ENCODE measurements around the gene SPOCK2. TPM values are rescaled to one million over a fixed set of nuclear protein-coding genes. Genes with fewer than 3 reads are reported as not detected.

Gene SPOCK2
- total and polyA plus RNA-seq, 2 of the 13 experiments (the other 11 are each of a cell fraction or from before 2014, with no cell fraction given) = 8.6 to 30.6 TPM

GRCh38 chr10:72086466-72087391, 1.6 kb downstream of the SPOCK2 start (continued):
- TF ChIP-seq FOXO4 (CRISPR knock-in tag; conservative IDR thresholded peaks at IDR 0.05) (no peak), SPEN (CRISPR knock-in tag; IDR thresholded peaks at IDR 0.05; ENCODE audit: low read depth) (no peak; the same call in 1 of the 2 replicates), RNF2 (conservative IDR thresholded peaks at IDR 0.05; ENCODE audit: low read depth) (0 out of 2 replicates have a peak, but pooled peaks have one; percentile 53), ZNF646 (CRISPR knock-in tag; IDR thresholded peaks at IDR 0.05) (no peak), SKIL (CRISPR knock-in tag; IDR thresholded peaks at IDR 0.05; ENCODE audit: borderline replicate concordance) (no peak), ZEB1 (IDR thresholded peaks at IDR 0.05; ENCODE audit: insufficient replicate concordance, low read depth) (peak; percentile 7), ZNF160 (CRISPR knock-in tag; IDR thresholded peaks at IDR 0.05) (no peak), RFXAP (CRISPR knock-in tag; IDR thresholded peaks at IDR 0.05; ENCODE audit: borderline replicate concordance) (peak; percentile 24; the same call in 1 of the 2 replicates), ZNF44 (CRISPR knock-in tag; IDR thresholded peaks at IDR 0.05) (0 out of 2 replicates have a peak, but pooled peaks have one; percentile 49), ZNF333 (CRISPR knock-in tag; IDR thresholded peaks at IDR 0.05; ENCODE audit: borderline replicate concordance) (no peak), REXO4 (CRISPR knock-in tag; IDR thresholded peaks at IDR 0.05; ENCODE audit: borderline replicate concordance) (no peak), SUZ12 (IDR thresholded peaks at IDR 0.05; ENCODE audit: low read depth, low read length) (no peak), TOE1 (CRISPR knock-in tag; IDR thresholded peaks at IDR 0.05) (no peak), RXRB (CRISPR knock-in tag; IDR thresholded peaks at IDR 0.05; ENCODE audit: borderline replicate concordance) (peak; percentile 22), RFX1 (IDR thresholded peaks at IDR 0.05) (no peak), ZBTB25 (CRISPR knock-in tag; IDR thresholded peaks at IDR 0.05) (no peak; the same call in 1 of the 2 replicates), SP1 (IDR thresholded peaks at IDR 0.05) (no peak), SP1 (CRISPR knock-in tag; IDR thresholded peaks at IDR 0.05) (no peak), FOXM1 (CRISPR knock-in tag; IDR thresholded peaks at IDR 0.05) (no peak)

Measured in HepG2 (cell line).